ENCODE measurements around the gene MIDN. TPM values are rescaled to one million over a fixed set of nuclear protein-coding genes. Genes with fewer than 3 reads are reported as not detected.

Gene MIDN
- total RNA-seq = 16.6 and 39.8 TPM in 2 replicates

DNA sequence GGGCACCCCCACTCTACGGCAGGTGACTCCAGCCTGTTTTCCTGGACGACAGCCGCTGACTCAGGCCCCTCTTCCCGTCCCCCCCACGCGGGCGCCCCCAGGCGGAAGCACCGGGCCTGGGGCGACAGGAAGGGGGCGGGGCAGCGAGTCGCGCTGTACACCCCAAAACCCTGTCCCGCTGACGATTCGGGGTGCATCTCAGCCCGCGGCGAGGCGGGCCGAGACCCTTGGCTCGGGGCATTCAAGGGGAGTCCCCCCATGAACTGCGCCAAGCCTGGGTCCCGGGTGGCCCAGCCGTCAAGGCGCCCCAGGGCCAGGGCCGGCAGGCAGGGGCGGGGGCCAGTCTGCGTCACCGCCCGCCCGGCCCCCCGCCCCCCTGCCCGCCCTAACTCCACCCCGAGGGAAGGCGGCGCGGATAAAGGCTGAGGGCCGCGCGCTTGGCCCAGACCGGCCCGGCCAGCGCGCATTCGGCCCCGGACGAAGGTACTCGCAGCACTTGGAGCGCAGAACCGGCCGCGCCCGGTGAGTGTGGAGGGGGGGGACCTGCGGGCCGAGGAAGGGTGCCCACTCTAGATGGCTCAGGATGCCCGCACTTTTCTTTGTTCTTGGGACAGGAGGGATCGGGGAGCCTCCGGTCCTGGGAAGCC, at the start of gene MIDN:
Gene MIDN (plus strand): TSS at position 445 of the 647 bp plus-strand sequence. CDS start 1,714 bp downstream, outside the sequence.

DNA sequence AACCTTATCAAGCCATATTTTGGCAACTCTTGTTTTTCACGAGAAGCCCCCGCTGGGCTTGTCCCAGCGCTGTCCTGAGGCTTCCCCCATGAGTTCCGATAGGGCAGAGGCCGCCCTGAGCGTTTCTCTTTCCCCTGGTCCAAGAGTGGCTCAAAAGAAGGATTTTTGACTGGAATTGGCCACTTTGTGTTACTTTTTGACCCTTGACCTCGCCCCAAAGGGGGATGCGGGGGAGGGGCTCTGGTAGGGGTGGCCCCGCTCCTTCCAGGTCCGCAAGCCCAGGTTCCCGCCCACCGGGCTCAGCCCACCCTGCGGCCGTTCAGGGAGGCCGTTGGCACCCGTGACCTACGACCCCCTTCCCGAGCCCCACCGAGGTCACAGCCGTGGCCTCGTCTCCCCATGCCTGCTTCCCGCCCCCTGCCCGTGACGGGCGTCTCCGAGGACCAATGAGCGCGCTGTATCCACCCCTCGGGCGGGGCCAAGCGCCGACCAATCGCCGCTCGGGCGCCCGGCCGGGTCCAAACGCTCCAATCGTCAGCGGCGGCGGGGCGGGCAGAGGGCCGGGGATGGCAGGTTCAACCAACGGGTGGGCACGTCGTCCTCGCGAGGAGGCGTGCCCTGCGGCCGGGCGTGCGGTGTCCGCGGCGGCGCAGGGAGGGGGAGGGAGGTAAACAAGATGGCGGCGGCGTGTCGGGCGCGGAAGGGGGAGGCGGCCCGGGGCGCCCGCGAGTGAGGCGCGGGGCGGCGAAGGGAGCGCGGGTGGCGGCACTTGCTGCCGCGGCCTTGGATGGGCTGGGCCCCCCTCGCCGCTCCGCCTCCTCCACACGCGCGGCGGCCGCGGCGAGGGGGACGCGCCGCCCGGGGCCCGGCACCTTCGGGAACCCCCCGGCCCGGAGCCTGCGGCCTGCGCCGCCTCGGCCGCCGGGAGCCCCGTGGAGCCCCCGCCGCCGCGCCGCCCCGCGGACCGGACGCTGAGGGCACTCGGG, 43.0 kb upstream of the MIDN start, which contains the start of gene STK11:
Gene STK11 (plus strand): TSS at position 665 of the 986 bp plus-strand sequence. CDS start 1,136 bp downstream, outside the sequence.

DNA sequence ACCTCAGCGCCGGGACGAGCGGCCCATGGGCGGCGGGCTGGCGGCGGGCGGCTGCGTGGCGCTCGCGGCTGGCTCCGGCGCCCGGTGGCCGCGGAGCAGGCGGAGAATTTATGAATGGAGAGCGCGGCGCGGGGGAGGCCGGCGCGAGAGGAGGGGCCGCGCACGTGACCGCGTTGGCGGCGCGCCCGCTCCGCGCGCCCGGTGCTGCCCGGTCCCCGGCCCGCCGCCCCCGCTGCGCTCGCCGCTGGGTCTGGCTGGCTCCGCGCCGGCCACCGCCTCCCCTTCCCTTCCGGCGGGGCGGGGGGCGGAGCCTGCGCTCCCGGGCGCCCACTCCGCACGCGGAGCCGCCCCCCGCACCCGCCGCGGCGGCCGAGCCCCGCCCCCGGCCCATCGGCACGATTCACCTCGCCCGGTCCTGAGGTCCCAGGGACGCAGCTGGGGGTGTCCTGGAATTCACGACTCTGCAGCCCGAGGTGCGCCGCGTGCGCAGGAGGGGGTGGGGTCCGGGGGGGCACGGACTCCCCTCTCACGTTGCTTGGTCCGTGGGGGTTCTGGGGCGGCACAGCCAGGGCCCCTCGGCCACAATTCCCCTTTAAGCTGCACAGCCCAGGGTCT, 10.5 kb upstream of the MIDN start, which contains the start of gene CBARP:
Gene CBARP (minus strand): TSS at position 252 of the 615 bp plus-strand sequence. CDS start 1,905 bp downstream, outside the sequence.

DNA sequence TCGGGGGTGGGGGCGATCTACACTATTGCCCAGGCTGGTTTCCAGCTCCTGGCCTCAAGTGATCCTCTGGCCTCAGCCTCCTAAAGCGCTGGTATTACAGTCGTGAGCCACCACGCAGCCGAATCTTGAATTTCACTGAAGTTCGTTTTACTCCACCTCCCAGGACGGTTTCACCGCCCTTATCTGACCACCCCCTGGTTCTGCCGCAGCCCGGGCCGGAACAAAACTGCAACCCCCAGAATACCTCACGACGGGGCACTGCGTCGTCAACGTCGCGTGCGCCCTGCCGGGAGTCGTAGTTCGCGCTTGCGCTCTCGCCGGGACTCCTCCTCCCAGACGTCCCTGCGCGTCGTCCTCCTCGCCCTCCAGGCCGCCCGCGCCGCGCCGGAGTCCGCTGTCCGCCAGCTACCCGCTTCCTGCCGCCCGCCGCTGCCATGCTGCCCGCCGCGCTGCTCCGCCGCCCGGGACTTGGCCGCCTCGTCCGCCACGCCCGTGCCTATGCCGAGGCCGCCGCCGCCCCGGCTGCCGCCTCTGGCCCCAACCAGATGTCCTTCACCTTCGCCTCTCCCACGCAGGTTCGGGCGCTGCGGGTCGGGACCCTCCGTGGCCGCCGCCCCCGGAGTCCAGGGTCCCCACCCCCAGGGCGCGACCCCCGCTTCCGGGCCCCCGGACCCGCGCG, 6.8 kb upstream of the MIDN start, which contains the start of gene ATP5F1D:
Gene ATP5F1D (plus strand): TSS at position 335 of the 679 bp plus-strand sequence. CDS start 100 bp downstream, at position 435.

DNA sequence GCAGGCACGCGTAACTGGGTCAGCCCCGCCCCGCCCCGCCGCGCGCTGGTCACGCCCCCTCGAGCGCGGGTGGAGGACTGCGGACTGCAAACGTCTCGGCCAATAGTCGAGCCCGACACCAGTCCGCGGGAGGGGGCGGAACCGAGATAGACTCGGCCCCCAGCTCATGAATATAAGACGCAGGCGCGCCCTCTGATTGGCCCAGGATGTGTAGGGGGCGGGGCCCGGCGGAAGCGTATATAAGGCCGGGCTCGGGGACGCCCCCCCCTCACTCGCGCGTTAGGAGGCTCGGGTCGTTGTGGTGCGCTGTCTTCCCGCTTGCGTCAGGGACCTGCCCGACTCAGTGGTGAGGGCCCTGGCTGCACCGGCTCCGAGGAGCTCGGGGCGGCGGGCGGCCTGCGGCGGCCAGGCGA, 20.7 kb downstream of the MIDN start, which contains the start of gene CIRBP:
Gene CIRBP (plus strand): TSS at position 268 of the 413 bp plus-strand sequence. CDS start 1,602 bp downstream, outside the sequence.

DNA sequence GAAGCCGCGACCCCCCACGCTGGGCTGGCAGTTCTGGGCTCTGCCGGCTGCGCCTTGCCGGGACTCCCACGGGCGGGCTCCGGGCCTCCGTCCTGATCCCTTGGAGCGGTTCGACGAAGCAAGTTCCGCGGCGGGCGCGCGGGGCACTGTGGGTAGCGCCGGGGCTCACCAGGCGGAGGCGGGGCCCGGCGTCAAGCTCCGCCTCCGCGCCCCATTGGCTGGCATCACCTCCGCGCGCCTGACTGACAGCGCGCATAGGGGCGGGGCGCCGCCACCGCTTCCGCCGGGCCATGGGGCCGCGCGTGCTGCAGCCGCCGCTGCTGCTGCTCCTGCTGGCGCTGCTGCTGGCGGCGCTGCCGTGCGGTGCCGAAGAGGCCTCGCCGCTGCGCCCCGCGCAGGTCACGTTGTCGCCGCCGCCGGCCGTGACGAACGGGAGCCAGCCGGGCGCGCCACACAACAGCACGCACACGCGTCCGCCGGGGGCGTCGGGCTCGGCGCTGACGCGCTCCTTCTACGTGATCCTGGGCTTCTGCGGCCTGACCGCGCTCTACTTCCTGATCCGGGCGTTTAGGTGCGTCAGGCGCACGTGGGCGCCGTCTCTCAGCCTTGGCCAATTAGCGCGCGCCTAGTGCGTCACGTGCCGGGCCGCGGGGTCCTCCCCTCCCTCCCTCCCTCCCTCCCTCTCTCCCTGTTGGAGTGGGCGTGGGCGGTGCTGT, 27.0 kb downstream of the MIDN start, which contains the start of gene FAM174C:
Gene FAM174C (plus strand): TSS at position 271 of the 716 bp plus-strand sequence. CDS start 20 bp downstream, at position 291.

DNA sequence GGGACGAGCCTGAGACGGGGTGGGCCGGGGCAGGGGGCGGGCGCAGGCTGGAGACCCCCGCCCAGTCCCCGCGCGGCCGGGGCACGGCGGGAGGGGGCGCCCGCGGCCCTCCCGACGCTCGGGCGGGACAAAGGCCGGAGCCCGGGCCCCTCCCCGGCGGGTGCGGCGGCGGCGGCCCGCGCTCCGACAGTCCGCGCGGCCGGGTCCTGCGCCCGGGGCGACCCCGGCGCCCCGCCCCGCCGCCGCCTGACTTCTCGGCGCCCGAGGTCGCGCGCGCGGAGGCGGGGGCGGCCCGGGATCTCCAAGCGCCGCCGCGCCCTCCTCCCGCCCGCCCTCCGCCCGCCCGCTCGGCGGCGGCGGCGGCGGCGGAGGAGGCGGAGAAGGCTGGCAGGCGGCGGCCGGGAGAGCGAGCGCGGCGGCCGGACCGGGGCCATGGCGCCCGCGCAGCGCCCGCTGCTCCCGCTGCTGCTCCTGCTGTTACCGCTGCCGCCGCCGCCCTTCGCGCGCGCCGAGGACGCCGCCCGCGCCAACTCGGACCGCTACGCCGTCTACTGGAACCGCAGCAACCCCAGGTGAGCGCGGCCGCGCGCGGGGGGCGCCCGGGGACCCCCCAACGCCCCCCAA, 37.5 kb downstream of the MIDN start, which contains the start of gene EFNA2:
Gene EFNA2 (plus strand): TSS at position 137 of the 624 bp plus-strand sequence. CDS start 296 bp downstream, at position 433.

Other genes with a start within 250 kb of the MIDN start
- gene GRIN3B, start 248.2 kb upstream of the MIDN start, total RNA-seq = 0.65 TPM in 1 of 2 replicates, not detected in the other
- gene TMEM259, start 227.5 kb upstream of the MIDN start, total RNA-seq = 52.3 and 57.5 TPM in 2 replicates
- not detected in 2 replicates for gene RNU6-2, start 227.1 kb upstream of the MIDN start, total RNA-seq
- gene CNN2, start 222.0 kb upstream of the MIDN start, total RNA-seq = 120 and 173 TPM in 2 replicates
- 4.5 and 5.2 TPM in 2 replicates for gene ABCA7, start 208.5 kb upstream of the MIDN start, total RNA-seq
- gene ARHGAP45, start 181.4 kb upstream of the MIDN start, total RNA-seq = 10.1 and 10.5 TPM in 2 replicates
- 88.0 and 145 TPM in 2 replicates for gene POLR2E, start 153.2 kb upstream of the MIDN start, total RNA-seq
- 323 and 461 TPM in 2 replicates for gene GPX4, start 144.6 kb upstream of the MIDN start, total RNA-seq
- gene SBNO2, start 74.3 kb upstream of the MIDN start, total RNA-seq = 28.3 and 31.0 TPM in 2 replicates
- gene STK11, start 42.8 kb upstream of the MIDN start, total RNA-seq = 89.0 and 103 TPM in 2 replicates
- 1.6 and 2.6 TPM in 2 replicates for gene CBARP, start 10.6 kb upstream of the MIDN start, total RNA-seq
- gene ATP5F1D, start 6.8 kb upstream of the MIDN start, total RNA-seq = 18.1 and 28.9 TPM in 2 replicates
- gene CIRBP, start 20.7 kb downstream of the MIDN start, total RNA-seq = 147 and 208 TPM in 2 replicates
- 15.2 and 22.7 TPM in 2 replicates for gene FAM174C, start 26.9 kb downstream of the MIDN start, total RNA-seq
- gene EFNA2, start 37.3 kb downstream of the MIDN start, total RNA-seq = 0.97 TPM in 1 of 2 replicates, not detected in the other
- gene NDUFS7, start 135.3 kb downstream of the MIDN start, total RNA-seq = 97.7 and 105 TPM in 2 replicates
- gene GAMT, start 153.0 kb downstream of the MIDN start, total RNA-seq = 18.1 and 18.5 TPM in 2 replicates
- 69.9 and 76.7 TPM in 2 replicates for gene DAZAP1, start 159.0 kb downstream of the MIDN start, total RNA-seq
- 541 and 821 TPM in 2 replicates for gene RPS15, start 189.8 kb downstream of the MIDN start, total RNA-seq
- gene APC2, start 201.5 kb downstream of the MIDN start, total RNA-seq = under 0.01 TPM in 2 replicates
- 15.3 and 21.4 TPM in 2 replicates for gene C19orf25, start 230.6 kb downstream of the MIDN start, total RNA-seq
- gene PCSK4, start 241.8 kb downstream of the MIDN start, total RNA-seq = 0.76 and 0.97 TPM in 2 replicates
- gene REEP6, start 242.6 kb downstream of the MIDN start, total RNA-seq = 0.97 and 1.1 TPM in 2 replicates

Measured in epithelial cell of umbilical artery (primary cell).